Fibroblast of villous mesenchyme (primary cell): ENCODE measurements around the gene FAM50B. TPM values are rescaled to one million over a fixed set of nuclear protein-coding genes. Genes with fewer than 3 reads are reported as not detected.

ENCODE experiments used
- DNase-seq: peaks from one replicate; pipeline ENCODE4 v3.0.0-alpha.2; 2010; ENCODE audit warnings: low read depth
- H3K4me3 ChIP-seq: 2 replicates; pipeline ENCODE4 v1.5.1; 2011; ENCODE audit warnings: low read depth, mild to moderate bottlenecking, low read length
- total RNA-seq: library from RNA; depleted of rRNA; stranded (reverse); fragments of >200 nt; gene quantifications from 2 replicates; pipeline ENCODE4 v1.2.3, GENCODE V29; 2012
- TF ChIP-seq, protein P1 (sequence below): IDR thresholded peaks from 2 replicates; pipeline ENCODE4 v1.5.1; 2012; ENCODE audit warnings: low read depth, mild to moderate bottlenecking, low read length; ENCODE audit not compliant: insufficient read depth

Gene FAM50B
- total RNA-seq, 1 donor: 6.0 TPM

DNA sequence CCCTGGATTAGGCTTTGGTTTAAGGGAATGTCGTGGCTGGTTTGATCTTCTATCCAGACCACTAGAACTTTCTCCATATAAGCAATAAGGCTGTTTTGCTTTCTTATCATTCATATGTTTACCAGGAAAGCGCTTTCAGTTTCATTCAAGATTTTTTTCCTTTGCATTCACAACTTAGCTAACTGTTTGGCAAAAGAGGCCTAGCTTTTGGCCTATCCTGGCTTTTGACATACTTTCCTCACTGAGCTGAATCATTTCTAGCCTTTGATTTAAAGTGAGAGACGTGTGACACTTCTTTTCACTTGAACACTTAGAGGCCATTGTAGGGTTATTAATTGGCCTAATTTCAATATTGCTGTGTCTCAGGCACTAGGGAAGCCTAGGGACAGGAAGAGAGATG is 1.7 kb upstream of the FAM50B start:
- DNase-seq: peak; percentile 57
- TF ChIP-seq, protein P1, sequence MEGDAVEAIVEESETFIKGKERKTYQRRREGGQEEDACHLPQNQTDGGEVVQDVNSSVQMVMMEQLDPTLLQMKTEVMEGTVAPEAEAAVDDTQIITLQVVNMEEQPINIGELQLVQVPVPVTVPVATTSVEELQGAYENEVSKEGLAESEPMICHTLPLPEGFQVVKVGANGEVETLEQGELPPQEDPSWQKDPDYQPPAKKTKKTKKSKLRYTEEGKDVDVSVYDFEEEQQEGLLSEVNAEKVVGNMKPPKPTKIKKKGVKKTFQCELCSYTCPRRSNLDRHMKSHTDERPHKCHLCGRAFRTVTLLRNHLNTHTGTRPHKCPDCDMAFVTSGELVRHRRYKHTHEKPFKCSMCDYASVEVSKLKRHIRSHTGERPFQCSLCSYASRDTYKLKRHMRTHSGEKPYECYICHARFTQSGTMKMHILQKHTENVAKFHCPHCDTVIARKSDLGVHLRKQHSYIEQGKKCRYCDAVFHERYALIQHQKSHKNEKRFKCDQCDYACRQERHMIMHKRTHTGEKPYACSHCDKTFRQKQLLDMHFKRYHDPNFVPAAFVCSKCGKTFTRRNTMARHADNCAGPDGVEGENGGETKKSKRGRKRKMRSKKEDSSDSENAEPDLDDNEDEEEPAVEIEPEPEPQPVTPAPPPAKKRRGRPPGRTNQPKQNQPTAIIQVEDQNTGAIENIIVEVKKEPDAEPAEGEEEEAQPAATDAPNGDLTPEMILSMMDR: no peak
- H3K4me3 ChIP-seq: no peak overlapping the region

DNA sequence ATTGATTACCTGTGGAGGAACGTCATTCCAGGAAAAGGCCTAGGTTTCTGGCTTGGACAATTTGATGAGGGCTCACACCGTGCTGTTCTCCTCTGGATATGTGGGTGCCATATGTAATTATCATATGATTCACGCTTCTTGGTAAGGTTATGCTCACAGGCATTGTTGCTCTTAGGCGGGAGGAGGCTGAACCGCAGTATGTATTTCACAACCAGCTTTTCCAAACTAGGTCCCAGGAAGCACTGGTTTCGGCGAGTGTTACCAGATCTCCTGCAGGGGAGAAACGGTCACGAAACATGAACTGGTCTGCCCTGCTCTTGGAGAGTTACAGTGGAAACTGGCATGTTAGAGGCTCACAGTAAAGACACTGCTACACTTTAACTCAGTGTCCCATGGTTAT is 793 bp upstream of the FAM50B start:
- TF ChIP-seq, protein P1: no peak
- peak overlapping the region; percentile 47 for H3K4me3 ChIP-seq
- peak; percentile 87 for DNase-seq

DNA sequence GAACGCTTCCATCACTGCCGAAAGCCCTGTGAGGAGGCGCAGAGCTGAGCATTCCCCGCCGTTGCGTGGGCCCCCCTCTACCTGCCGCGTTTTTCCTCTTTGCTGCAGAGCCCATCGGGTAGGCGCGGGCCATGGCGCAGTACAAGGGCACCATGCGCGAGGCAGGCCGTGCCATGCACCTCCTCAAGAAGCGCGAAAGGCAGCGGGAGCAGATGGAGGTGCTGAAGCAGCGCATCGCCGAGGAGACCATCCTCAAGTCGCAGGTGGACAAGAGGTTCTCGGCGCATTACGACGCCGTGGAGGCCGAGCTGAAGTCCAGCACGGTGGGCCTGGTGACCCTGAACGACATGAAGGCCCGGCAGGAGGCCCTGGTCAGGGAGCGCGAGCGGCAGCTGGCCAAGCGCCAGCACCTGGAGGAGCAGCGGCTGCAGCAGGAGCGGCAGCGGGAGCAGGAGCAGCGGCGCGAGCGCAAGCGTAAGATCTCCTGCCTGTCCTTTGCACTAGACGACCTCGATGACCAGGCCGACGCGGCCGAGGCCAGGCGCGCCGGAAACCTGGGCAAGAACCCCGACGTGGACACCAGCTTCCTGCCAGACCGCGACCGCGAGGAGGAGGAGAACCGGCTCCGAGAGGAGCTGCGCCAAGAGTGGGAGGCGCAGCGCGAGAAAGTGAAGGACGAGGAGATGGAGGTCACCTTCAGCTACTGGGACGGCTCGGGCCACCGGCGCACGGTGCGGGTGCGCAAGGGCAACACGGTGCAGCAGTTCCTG is 693 bp downstream of the FAM50B start:
- no peak for DNase-seq
- H3K4me3 ChIP-seq: peak overlapping the region; percentile 61
- TF ChIP-seq, protein P1: no peak

DNA sequence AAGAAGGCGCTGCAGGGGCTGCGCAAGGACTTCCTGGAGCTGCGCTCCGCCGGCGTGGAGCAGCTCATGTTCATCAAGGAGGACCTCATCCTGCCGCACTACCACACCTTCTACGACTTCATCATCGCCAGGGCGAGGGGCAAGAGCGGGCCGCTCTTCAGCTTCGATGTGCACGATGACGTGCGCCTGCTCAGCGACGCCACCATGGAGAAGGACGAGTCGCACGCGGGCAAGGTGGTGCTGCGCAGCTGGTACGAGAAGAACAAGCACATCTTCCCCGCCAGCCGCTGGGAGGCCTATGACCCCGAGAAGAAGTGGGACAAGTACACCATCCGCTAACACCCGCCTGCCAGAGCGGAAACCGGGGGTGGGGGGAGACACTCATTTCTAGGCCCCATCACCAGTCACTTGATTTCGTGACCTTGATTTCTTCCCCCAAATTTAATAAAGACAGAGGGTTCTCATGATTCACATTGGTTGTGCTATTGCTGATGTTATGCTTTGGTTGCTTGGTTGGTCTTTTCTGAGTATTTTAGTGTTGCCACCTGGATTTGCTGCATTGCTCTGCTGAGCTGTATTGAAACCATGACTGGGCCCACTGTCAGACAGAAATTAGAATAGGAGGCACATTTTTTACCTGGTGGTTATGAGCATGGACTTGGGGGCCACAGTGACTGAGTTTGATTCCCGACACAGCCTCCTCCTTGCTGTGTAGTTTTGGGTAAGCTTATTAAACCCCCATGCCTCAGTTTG is 1.5 kb downstream of the FAM50B start:
- H3K4me3 ChIP-seq: no peak overlapping the region
- DNase-seq: no peak
- TF ChIP-seq, protein P1: no peak

DNA sequence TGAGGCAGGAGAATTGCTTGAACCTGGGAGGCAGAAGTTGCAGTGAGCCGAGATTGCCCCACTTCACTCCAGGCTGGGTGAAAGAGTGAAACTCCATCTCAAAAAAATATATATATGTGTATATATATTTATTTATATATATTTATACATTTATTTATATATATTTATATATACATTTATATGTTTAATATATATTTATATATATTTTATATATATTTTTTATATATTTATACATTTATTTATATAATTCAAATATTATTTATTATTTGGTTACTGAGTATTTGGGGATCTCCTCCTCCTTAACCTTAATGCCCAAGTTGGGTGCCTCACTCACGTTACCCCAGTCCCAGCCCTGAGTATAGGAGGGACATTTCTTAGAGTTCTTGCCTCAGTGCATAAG is 2.7 kb downstream of the FAM50B start:
- H3K4me3 ChIP-seq: no peak overlapping the region
- TF ChIP-seq, protein P1: no peak
- DNase-seq: no peak

DNA sequence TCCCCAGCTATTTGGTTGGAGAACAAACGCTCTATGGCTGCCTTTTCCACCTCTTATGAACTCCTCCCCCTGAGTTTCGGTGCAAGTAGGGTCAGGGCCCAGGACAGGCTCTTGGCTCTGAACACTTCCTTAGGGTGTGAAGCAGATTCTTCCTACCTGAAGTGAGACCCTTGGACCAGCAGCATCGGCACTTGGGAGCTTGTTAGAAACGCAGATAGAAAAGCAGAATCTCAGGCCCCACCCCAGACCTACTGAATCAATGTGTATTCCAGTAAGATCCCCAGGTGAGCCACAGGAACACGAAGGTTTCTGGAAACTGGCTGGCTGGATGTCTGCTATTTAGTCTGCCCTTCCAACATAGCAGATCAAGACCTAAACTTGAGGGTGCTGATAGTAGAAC is 3.2 kb downstream of the FAM50B start:
- TF ChIP-seq, protein P1: no peak
- no peak overlapping the region for H3K4me3 ChIP-seq
- DNase-seq: no peak
